GM18498 (cell line): ENCODE measurements around the gene KRTAP5-3.
"Not testable (repeated sequence)": the region's sequence is repeated elsewhere in the genome, so short reads cannot be mapped to it uniquely, and the experiment has no call there.

Experiments
- ATAC-seq: cut with Tn5 transposase; IDR thresholded peaks from one replicate; pipeline ENCODE4 v1.9.1; 2021; ENCODE audit warnings: mild to moderate bottlenecking, moderate library complexity; ENCODE audit not compliant: unreplicated experiment

Gene KRTAP5-3

DNA sequence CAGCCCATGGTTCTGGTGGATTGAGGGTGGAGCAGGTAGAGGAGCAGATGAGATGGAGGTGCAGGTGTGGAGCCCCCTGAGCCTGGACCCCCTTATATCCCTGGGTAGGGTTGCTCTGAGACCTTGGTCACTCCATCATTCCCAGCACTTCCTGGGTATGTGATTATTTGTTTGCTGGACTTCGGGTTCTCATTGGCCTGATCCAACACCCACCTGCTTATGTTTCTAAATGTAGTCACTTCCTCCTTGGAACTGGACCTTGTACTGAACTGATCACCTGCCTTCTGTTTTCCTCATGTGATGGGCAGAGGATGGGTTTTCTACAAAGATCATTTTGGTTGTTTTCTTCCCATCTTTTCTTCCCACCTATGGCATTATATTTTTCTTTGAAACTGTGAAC lies 13.8 kb upstream of the KRTAP5-3 start, which contains the start of gene KRTAP5-4:
TSS of gene KRTAP5-4 (minus strand) at position 53 of the 400 bp plus-strand sequence. CDS start at position 8, 45 bp downstream.
- no peak for ATAC-seq

DNA sequence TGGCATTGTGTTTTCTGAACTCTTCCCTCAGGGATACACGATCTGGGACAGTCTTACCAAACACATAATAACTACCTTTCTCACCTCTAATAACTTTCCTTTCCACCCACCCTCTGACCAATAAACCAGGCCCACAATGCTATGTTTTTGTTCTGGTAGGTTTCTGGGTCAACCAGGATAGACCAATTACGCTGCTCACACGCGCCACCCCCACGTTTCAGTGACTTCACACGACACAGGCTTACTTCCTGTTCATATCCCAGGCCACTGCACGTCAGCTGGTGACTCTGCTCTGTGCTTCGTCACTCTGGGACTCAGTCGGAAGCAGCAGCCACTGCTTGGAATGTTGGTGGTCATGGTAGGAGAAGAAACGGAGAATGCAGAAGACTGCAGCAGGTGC lies 11.2 kb upstream of the KRTAP5-3 start:
- no peak for ATAC-seq

DNA sequence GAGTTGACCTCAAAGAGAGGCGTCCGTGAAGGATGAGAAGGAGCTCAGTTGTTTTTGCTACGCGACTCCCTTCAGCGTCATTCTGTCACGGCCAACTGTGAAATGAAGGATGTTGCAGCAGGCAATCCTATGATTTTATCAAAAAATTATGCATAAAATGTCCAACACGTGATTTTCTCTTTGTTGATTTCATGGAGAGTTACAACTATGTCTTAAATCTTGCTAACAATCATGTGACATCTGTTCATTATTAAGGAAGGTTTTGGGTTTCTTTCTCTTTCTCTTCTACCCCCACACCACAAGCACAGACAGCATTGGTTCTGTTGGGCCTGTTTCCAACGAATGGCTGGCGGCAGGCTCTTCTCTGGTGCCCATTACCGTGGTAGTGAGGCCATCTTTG lies 10.0 kb upstream of the KRTAP5-3 start:
- ATAC-seq = no peak

DNA sequence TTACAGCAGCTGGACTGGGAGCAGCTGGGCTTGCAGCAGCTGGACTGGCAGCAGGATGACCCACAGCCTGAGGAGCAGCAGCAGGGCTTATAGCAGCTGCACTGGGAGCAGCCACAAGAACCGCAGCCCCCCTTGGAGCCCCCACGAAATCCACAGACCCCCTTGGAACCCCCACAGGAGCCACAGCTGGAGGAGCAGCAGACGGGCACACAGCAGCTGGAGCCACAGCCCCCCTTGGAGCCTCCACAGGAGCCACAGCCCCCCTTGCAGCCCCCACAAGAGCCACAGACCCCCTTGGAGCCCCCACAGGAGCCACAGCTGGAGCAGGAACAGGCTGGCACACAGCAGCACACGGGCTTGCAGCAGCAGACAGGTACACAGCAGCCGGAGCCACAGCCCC lies 362 bp downstream of the KRTAP5-3 start:
- ATAC-seq = not testable (repeated sequence)

DNA sequence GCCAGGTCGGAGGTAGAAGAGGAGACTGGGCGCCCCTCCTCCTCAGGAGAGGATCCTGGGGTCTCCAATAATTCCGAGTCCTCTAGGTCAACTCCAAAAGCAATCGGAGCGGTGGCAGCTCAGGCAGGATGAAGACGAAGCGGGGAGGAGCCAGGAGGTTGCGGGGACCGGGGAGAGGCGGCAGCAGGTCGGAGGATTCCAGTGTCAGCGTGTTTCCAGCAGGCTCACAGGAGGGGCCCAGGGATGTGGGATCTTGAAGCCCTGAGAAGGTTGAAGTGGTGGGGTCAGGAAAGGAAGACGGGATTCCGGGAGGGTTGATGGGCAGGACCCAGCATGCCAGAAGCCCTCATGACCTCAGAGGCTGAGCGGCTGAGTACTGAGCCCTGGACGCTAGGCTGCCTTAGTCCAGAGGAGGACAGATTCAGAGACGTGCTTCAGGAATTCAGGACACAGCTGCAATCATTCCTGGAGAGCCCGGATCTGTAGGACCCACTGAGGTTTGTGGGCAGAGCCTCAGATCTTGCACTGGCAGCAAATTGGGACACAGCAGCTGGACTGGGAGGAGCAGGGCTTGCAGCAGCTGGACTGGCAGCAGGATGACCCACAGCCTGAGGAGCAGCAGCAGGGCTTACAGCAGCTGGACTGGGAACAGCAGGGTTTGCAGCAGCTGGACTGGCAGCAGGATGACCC lies 962 bp downstream of the KRTAP5-3 start:
- not testable (repeated sequence) for ATAC-seq

DNA sequence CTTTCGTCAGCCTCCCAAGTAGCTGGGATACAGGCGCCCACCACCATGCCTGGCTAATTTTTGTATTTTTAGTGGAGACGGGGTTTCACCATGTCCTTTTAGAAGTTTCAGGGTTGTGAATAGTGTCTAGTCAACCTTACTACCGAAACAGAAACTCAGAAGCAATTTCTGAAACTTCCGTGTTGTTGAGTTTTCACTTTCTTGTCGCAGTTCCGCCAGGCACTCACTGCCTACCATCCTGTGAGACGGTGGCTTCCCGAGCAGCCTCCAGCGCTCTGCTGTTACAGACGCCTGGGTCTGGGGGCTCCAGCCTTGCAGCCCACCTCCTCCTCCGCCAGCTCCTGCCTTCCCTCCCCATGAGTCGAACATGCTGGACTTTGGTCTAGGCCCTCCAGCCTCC lies 2.3 kb downstream of the KRTAP5-3 start:
- ATAC-seq = peak; percentile 91

DNA sequence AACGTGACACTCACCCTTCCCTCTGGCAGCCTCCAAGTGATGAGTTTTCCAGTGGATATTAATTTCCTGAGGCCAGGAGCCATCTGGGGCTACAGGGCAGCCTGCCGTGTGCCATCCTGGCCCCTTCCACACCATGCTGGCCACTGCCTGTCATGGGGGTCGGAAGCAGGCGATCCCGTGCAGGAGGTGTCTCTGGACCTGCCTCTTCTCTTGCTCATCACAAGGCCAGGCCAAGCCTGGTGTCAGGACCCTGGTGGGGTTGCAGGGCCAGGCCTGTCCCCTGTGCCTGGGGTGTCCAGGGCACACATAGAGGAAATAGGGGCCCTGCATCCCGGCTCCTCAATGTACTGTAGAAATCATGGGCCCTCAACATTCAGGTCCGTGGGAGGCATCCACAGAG lies 3.6 kb downstream of the KRTAP5-3 start:
- ATAC-seq = no peak

DNA sequence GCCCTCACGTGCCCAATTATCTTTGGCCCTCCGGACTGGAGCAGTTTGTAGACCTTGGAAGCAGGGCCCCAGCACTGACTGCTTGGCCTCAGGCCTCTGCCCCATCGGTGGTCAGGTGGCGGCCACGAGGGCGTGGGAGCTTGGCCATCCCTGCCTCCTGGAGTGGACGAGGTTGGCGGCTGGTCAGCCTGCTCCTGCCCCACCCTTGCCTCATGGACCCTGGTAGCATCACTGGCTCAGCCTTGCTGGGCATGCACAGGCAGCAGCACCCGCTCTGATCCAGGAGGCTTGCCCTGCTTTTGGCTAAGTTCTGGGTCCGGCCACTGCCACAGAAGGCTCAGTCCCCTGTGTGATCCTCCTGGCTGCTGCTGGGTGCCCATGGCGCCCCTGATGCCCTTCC lies 4.1 kb downstream of the KRTAP5-3 start:
- no peak for ATAC-seq

DNA sequence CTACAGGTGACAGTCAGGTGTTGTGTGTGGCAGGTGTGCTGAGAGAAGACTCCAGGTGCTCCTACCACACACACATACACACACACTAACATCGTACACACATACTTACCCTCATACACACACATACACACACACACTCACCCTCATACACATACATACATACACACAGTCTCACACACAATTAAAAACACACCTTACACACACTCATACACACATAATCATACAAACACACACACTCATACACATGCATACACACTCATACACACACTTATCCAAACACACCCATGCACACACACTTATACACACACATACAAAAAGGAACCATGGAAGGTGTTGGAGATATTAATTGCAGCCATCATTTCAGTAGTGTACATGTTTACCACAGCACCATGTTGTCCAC lies 4.6 kb downstream of the KRTAP5-3 start:
- ATAC-seq = no peak

DNA sequence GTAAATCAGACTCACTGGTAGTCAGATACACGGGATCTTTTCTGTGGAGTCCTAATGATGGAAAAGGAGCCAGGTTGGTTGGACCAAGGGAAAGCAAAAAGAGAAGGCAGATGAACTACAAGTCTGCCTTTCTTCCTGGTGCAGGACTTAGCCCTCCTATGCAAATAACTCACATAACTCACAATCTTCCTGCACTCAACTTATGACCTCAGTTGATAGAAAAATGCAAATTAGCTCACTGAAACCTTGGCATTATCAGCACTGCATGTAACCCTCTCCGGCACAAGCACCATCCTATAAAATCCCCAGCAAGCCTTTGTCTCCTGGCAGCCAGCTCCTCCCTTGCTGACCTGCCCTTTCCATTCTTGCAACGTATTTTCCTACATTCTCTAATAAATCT lies 6.6 kb downstream of the KRTAP5-3 start:
- ATAC-seq = not testable (repeated sequence)

DNA sequence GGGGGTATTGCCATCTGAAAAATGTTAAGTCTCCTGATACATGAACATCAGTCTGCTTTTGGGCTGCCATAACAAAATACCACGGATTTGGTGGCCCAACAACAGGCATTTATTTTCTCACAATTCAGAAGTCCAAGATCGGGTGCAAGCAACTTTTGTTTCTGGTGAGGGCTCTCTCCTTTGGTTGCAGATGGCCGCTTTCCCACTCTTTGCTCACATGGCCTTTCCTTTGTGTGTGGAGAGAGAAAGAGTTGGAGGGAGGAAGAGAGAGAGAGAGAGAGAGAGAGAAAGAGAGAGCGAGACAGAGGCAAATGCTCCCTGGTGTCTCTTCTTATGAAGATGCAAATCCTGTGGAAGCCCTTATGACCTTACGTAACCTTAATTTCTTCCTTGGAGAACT lies 7.6 kb downstream of the KRTAP5-3 start:
- no peak for ATAC-seq

DNA sequence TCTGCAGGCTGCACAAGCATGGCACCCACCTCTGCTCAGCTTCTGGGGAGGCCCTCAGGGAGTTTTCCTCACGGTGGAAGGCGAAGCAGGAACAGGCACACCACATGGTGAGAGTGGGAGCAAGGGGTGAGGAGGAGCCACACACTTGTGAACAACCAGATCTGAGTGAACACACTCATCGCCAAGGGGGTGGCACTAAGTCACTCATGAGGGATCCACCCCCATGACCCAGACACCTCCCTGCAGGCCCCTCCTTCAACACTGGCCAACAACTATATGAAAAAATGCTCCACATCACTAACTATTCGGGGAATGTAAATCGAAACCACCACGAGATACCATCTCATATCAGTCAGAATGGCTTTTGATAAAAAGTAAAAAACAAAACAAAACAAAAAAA lies 9.4 kb downstream of the KRTAP5-3 start:
- no peak for ATAC-seq

DNA sequence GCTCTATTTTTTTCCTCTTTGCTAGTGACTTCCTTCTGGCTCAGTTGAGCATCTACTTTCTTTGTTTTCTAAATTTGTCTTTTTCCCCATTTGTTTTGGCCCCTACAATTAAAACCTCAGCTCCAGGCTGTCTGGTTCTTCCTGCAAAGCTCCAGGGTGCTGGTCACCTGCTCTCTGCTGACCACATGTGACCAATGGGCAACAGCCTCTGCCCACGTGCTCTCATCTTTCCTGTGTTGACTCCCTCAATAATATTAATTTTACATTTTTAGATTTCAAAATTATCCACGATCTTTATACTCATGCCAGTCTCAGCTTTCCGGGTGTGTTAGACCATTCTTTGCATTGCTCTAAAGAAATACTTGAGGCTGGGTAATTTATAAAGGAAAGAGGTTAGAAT lies 9.9 kb downstream of the KRTAP5-3 start:
- ATAC-seq = not testable (repeated sequence)

DNA sequence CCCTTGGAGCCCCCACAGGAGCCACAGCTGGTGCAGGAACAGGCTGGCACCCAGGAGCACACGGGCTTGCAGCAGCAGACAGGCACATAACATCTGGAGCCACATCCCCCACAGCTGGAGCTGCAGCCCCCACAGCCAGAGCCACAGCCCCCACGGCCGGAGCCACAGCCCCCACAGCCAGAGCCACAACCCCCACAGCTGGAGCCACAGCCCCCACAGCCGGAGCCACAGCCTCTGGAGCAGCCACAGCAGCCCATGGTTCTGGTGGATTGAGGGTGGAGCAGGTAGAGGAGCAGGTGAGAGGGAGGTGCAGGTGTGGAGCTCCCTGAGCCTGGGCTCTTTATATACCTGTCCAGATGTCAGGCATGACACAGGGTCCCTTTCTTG lies 10.3 kb downstream of the KRTAP5-3 start, which contains the start of gene KRTAP5-2:
TSS of gene KRTAP5-2 (minus strand) at position 301 of the 387 bp plus-strand sequence. CDS start at position 257, 44 bp downstream.
- ATAC-seq = no peak

DNA sequence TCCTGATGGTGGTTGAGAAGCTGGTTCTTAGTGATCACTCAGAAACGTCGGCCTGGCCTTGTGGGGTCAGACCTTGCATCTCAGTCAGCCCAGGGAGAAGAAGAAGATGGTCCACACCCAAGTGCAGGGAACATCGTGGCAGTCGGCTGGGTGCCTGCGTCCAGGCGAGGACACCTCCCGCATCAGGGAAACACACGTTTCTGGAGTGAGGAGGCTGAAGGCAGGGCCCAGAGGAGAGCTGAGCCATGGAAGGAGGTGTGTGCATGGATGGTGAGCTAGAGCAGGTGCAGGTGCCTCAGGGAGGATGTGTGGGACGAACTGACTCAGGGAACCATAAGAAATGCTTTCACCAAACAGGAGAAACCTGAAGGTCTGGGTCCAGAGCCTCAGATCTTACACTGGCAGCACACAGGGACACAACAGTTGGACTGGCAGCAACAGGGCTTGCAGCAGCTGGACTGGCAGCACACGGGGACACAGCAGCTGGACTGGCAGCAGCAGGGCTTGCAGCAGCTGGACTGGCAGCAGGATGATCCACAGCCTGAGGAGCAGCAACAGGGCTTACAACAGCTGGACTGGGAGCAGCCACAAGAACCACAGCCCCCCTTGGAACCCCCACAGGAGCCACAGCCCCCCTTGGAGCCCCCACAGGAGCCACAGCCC lies 10.8 kb downstream of the KRTAP5-3 start:
- ATAC-seq = no peak

DNA sequence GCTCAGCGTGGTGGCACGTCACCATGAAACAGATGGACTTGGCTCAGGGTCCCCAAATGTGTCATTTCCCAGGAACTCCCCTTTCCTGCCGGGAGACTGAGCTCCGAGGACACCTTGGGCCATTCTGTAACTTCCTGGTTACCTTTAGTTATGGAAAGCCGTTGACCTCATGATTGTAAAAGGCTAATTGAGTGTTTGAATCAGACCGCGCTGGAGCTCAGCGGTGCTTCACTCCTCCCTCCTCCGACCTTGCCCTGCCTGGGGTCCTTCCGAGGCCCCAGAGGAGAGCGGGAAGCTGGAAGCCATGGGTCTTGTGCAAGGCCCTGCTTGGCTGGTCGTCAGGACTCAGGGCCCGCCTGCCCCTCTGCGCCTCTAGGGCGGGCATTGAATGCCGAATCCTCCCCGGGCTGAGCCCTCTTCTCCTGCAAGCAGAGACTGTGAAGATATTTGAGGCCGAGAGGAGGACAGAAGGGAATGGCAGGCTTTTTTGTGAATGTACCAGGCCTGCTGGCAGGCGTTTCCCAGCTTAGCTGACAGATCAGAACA lies 11.6 kb downstream of the KRTAP5-3 start:
- not testable (repeated sequence) for ATAC-seq

DNA sequence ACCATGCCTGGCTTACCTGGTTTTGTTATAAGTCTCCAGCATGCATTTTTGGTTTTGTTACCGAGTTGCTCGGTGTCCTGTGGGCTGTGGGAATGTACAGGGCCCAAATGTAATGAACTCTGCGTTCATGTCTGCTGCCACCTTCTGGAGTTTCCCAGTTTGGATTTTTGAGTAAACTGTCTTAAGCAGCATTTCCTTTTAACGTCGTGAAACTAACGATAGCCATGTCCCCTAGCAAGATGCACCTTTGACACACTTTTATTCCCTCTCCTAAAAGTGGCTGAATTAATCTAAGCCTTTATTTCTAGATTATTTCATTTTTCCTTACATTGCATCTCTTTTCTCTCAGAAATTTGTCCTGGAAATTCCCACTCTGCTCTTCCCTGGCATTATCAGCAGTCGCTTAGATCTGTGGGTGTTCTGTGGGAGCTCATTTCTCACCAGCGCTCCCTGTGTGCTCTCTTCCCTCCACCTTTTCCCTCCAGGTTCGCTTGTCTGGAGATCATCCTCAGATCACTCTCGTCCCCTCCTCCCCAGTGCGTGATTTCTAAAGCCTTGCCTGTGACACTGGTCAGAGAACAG lies 12.2 kb downstream of the KRTAP5-3 start:
- not testable (repeated sequence) for ATAC-seq

DNA sequence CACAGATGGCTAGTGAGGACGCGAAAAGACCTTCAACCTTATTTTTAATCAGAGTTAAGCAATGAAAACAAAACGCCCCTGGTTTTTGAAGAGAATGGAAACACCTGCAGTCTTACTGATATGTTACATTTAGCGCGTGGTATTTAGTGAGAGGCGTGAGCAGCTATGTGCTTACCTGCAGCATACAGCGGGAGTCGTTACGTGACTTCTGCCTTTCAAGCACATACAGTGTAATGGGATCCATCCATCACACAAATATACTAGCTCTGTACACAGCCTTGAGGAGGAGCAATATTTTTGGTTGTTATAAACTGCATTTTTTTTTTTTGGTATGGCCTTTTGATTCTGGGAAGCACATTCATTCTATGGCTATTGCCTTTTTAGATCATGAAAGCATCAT lies 15.6 kb downstream of the KRTAP5-3 start:
- ATAC-seq = no peak

DNA sequence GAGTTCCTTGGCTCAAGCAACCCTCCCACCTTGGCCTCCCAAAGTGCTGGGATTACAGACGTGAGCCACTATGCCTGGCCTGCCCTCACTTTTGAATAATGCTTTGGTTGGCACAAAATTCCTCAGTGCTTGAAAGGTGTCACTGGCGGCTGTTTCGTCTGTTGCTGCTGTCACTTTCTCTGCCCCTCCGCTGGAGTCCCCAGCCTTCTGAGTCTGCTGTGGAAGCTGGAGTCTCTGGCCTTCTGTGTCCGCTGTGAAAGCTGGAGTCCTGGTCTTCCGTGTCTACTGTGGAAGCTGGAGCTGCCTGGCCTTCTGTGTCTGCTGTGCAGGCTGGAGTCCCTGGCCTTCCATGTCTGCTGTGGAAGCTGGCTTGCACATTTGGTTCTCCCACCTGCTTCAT lies 18.3 kb downstream of the KRTAP5-3 start:
- no peak for ATAC-seq

DNA sequence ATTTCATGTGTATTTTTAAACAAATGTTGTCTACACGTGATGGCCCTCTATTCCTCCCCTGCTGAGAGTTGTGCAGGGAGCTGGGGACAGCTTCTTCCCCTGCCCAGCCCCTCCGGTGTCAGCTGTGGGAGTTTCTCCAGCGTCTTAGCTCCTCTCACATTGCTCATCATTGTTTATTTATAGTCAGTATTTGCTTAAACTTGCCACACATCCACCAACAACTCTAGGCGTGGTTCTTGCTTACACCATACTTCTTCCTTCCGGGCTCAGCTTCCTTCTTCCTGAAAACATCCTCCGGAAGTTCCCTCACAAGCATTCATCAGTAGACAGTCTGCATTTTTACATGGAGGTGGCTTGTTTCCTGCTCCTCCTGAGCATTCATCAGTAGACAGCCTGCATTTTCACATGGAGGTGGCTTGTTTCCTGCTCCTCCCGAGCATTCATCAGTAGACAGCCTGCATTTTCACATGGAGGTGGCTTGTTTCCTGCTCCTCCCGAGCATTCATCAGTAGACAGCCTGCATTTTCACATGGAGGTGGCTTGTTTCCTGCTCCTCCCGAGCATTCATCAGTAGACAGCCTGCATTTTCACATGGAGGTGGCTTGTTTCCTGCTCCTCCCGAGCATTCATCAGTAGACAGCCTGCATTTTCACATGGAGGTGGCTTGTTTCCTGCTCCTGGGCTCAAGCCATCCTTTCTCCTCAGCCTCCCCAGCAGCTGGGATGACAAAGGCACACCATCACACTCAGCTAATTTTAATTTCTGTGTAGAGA lies 18.9 kb downstream of the KRTAP5-3 start:
- not testable (repeated sequence) for ATAC-seq

DNA sequence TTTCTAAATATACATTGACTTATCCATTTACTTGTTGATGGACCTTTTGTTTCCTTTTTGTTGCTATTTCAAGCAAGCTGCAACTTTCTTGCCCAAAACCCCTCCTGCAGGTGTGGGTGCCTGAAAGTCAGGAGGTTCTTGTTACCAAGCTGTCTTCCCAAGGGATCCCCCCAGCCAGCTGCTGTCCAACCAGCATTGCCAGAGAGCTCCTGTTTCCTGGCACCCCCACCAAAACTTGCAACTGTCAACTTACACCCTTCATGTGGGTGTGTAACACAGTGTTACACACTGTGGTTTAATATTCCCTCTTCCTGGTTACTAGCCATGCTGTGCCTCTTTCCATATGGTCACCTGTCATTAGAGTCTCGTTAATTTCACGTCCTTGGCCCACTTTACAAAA lies 21.6 kb downstream of the KRTAP5-3 start:
- no peak for ATAC-seq
